HEK293 (cell line): ENCODE measurements around the gene PKLR.
A peak's percentile ranks its signal among the peaks of the same experiment; 100 is the strongest.

ENCODE experiments used
- HOXD13 ChIP-seq: sonication (generic); formaldehyde crosslinking; IDR thresholded peaks from 2 replicates; pipeline ENCODE4 v1.8.0; 2022; ENCODE audit warnings: missing genetic modification reagents, borderline replicate concordance
- IKZF3 ChIP-seq: fragments of 450-650 bp; IDR thresholded peaks from 2 replicates; pipeline ENCODE4 v1.5.0; 2018; ENCODE audit warnings: missing biosample characterization, mild to moderate bottlenecking, missing genetic modification characterization, moderate library complexity
- RBAK ChIP-seq: fragments of 450-650 bp; formaldehyde crosslinking; IDR thresholded peaks from 2 replicates; pipeline ENCODE4 v1.5.1; 2016; ENCODE audit warnings: missing biosample characterization, missing genetic modification characterization
- ZBTB1 ChIP-seq: fragments of 450-650 bp; formaldehyde crosslinking; IDR thresholded peaks from 2 replicates; pipeline ENCODE4 v1.5.1; 2016; ENCODE audit warnings: missing biosample characterization, missing genetic modification characterization
- ZBTB7A ChIP-seq: fragments of 450-650 bp; formaldehyde crosslinking; IDR thresholded peaks from 2 replicates; pipeline ENCODE4 v1.5.1; 2016; ENCODE audit warnings: low read depth, missing biosample characterization, missing genetic modification characterization
- ZIC2 ChIP-seq: fragments of 450-650 bp; formaldehyde crosslinking; IDR thresholded peaks from 2 replicates; pipeline ENCODE4 v1.5.1; 2016; ENCODE audit warnings: missing biosample characterization, missing genetic modification characterization
- ZNF48 ChIP-seq: fragments of 450-650 bp; formaldehyde crosslinking; IDR thresholded peaks from 2 replicates; pipeline ENCODE4 v1.5.1; 2016; ENCODE audit warnings: missing biosample characterization, missing genetic modification characterization
- ZNF510 ChIP-seq: fragments of 450-650 bp; formaldehyde crosslinking; IDR thresholded peaks from 2 replicates; pipeline ENCODE4 v1.5.1; 2018; ENCODE audit warnings: mild to moderate bottlenecking, missing genetic modification characterization, missing biosample characterization; ENCODE audit not compliant: insufficient replicate concordance
- ZNF600 ChIP-seq: fragments of 450-650 bp; formaldehyde crosslinking; IDR thresholded peaks from 2 replicates; pipeline ENCODE4 v1.5.1; 2016; ENCODE audit warnings: missing biosample characterization, missing genetic modification characterization
- ZNF626 ChIP-seq: fragments of 450-650 bp; sonication (Bioruptor Pico); formaldehyde crosslinking; IDR thresholded peaks from 2 replicates; pipeline ENCODE4 v1.5.1; 2018; ENCODE audit warnings: missing biosample characterization, missing genetic modification characterization, inconsistent platforms
- ZSCAN16 ChIP-seq: fragments of 450-650 bp; formaldehyde crosslinking; IDR thresholded peaks from 2 replicates; pipeline ENCODE4 v1.5.1; 2016; ENCODE audit warnings: missing biosample characterization, missing genetic modification characterization
- TF ChIP-seq, protein P1 (sequence below): fragments of 450-650 bp; formaldehyde crosslinking; IDR thresholded peaks from 2 replicates; pipeline ENCODE4 v1.5.1; 2016; ENCODE audit warnings: missing biosample characterization, missing genetic modification characterization, borderline replicate concordance
- TF ChIP-seq, protein P2 (sequence below): fragments of 450-650 bp; formaldehyde crosslinking; IDR thresholded peaks from 2 replicates; pipeline ENCODE4 v1.5.1; 2016; ENCODE audit warnings: missing biosample characterization, missing genetic modification characterization
- TF ChIP-seq, protein P3 (sequence below): fragments of 450-650 bp; formaldehyde crosslinking; IDR thresholded peaks from 2 replicates; pipeline ENCODE4 v1.5.1; 2016; ENCODE audit warnings: missing biosample characterization, missing genetic modification characterization
- TF ChIP-seq, protein P4 (sequence below): fragments of 450-650 bp; formaldehyde crosslinking; conservative IDR thresholded peaks from 2 replicates; pipeline ENCODE4 v1.5.1; 2016; ENCODE audit warnings: low read depth, missing biosample characterization, missing genetic modification characterization

Gene PKLR

DNA sequence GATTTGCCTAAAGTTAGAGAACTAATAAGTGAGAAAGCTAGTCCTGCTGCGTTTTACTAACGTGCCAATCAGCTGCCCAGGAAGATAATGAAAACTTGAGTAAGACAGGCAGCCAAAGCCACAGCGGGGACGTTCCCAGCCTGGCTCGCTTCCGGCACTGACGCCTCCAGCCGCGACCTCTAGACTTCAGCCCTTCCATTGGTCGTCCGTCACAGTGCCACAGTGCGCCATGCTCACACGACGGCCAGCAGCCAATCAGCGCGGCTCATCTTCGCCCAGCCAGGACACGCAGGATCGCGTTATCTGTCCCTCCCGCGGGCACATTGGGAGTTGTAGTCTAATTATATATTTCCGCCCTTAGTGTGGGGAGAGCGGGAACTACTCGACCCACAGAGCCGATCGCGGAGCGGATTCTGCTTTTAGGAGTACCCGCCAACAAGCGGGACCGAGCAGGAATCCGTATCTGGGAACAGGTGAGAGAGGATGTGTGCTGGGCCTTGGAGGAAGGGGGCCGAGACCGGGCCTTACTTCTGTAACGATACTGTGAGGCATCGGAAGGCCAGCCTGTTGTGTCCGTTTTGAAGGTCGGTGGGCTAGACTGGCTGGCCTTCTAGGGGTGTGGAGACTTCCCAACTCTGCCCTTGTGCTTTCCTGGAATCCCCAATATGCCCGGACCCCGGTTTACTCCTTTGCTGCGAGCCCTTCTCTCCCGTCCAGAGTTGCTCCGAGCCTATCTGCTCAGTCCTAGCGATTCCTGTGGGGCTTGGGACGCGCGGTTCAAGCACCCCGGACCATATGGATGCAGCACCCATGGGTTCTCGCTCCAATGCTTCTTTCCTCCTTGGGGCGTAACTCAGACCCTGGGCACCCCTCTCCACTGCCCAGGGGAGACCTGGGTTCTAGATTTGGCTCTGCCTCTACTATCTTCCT is 7.5 kb upstream of the PKLR start, which contains the start of gene FDPS (continued):
- no peak for TF ChIP-seq HOXD13 (CRISPR knock-in tag)
- TF ChIP-seq ZIC2 (tag by site-specific recombination): peak; percentile 79
- no peak for TF ChIP-seq ZBTB1 (tag by site-specific recombination)
- peak; percentile 42; the same call in 1 of the 2 replicates for TF ChIP-seq ZBTB7A (tag by site-specific recombination)
- no peak for TF ChIP-seq ZNF510 (tag by site-specific recombination)
- TF ChIP-seq RBAK: no peak
- TF ChIP-seq, protein P1, sequence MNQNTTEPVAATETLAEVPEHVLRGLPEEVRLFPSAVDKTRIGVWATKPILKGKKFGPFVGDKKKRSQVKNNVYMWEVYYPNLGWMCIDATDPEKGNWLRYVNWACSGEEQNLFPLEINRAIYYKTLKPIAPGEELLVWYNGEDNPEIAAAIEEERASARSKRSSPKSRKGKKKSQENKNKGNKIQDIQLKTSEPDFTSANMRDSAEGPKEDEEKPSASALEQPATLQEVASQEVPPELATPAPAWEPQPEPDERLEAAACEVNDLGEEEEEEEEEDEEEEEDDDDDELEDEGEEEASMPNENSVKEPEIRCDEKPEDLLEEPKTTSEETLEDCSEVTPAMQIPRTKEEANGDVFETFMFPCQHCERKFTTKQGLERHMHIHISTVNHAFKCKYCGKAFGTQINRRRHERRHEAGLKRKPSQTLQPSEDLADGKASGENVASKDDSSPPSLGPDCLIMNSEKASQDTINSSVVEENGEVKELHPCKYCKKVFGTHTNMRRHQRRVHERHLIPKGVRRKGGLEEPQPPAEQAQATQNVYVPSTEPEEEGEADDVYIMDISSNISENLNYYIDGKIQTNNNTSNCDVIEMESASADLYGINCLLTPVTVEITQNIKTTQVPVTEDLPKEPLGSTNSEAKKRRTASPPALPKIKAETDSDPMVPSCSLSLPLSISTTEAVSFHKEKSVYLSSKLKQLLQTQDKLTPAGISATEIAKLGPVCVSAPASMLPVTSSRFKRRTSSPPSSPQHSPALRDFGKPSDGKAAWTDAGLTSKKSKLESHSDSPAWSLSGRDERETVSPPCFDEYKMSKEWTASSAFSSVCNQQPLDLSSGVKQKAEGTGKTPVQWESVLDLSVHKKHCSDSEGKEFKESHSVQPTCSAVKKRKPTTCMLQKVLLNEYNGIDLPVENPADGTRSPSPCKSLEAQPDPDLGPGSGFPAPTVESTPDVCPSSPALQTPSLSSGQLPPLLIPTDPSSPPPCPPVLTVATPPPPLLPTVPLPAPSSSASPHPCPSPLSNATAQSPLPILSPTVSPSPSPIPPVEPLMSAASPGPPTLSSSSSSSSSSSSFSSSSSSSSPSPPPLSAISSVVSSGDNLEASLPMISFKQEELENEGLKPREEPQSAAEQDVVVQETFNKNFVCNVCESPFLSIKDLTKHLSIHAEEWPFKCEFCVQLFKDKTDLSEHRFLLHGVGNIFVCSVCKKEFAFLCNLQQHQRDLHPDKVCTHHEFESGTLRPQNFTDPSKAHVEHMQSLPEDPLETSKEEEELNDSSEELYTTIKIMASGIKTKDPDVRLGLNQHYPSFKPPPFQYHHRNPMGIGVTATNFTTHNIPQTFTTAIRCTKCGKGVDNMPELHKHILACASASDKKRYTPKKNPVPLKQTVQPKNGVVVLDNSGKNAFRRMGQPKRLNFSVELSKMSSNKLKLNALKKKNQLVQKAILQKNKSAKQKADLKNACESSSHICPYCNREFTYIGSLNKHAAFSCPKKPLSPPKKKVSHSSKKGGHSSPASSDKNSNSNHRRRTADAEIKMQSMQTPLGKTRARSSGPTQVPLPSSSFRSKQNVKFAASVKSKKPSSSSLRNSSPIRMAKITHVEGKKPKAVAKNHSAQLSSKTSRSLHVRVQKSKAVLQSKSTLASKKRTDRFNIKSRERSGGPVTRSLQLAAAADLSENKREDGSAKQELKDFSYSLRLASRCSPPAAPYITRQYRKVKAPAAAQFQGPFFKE (tag by site-specific recombination): no peak
- TF ChIP-seq, protein P2, sequence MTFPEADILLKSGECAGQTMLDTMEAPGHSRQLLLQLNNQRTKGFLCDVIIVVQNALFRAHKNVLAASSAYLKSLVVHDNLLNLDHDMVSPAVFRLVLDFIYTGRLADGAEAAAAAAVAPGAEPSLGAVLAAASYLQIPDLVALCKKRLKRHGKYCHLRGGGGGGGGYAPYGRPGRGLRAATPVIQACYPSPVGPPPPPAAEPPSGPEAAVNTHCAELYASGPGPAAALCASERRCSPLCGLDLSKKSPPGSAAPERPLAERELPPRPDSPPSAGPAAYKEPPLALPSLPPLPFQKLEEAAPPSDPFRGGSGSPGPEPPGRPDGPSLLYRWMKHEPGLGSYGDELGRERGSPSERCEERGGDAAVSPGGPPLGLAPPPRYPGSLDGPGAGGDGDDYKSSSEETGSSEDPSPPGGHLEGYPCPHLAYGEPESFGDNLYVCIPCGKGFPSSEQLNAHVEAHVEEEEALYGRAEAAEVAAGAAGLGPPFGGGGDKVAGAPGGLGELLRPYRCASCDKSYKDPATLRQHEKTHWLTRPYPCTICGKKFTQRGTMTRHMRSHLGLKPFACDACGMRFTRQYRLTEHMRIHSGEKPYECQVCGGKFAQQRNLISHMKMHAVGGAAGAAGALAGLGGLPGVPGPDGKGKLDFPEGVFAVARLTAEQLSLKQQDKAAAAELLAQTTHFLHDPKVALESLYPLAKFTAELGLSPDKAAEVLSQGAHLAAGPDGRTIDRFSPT: no peak; the same call in none of the 2 replicates
- TF ChIP-seq, protein P3, sequence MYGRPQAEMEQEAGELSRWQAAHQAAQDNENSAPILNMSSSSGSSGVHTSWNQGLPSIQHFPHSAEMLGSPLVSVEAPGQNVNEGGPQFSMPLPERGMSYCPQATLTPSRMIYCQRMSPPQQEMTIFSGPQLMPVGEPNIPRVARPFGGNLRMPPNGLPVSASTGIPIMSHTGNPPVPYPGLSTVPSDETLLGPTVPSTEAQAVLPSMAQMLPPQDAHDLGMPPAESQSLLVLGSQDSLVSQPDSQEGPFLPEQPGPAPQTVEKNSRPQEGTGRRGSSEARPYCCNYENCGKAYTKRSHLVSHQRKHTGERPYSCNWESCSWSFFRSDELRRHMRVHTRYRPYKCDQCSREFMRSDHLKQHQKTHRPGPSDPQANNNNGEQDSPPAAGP (tag by site-specific recombination): no peak; the same call in 1 of the 2 replicates
- 0 out of 2 replicates have a peak, but pooled peaks have one; percentile 44 for TF ChIP-seq IKZF3 (tag by site-specific recombination)
- TF ChIP-seq ZSCAN16 (tag by site-specific recombination): no peak
- TF ChIP-seq ZNF48 (tag by site-specific recombination): no peak
- no peak; the same call in 1 of the 2 replicates for TF ChIP-seq ZNF600 (tag by site-specific recombination)
- TF ChIP-seq ZNF626 (tag by site-specific recombination): no peak
- TF ChIP-seq, protein P4, sequence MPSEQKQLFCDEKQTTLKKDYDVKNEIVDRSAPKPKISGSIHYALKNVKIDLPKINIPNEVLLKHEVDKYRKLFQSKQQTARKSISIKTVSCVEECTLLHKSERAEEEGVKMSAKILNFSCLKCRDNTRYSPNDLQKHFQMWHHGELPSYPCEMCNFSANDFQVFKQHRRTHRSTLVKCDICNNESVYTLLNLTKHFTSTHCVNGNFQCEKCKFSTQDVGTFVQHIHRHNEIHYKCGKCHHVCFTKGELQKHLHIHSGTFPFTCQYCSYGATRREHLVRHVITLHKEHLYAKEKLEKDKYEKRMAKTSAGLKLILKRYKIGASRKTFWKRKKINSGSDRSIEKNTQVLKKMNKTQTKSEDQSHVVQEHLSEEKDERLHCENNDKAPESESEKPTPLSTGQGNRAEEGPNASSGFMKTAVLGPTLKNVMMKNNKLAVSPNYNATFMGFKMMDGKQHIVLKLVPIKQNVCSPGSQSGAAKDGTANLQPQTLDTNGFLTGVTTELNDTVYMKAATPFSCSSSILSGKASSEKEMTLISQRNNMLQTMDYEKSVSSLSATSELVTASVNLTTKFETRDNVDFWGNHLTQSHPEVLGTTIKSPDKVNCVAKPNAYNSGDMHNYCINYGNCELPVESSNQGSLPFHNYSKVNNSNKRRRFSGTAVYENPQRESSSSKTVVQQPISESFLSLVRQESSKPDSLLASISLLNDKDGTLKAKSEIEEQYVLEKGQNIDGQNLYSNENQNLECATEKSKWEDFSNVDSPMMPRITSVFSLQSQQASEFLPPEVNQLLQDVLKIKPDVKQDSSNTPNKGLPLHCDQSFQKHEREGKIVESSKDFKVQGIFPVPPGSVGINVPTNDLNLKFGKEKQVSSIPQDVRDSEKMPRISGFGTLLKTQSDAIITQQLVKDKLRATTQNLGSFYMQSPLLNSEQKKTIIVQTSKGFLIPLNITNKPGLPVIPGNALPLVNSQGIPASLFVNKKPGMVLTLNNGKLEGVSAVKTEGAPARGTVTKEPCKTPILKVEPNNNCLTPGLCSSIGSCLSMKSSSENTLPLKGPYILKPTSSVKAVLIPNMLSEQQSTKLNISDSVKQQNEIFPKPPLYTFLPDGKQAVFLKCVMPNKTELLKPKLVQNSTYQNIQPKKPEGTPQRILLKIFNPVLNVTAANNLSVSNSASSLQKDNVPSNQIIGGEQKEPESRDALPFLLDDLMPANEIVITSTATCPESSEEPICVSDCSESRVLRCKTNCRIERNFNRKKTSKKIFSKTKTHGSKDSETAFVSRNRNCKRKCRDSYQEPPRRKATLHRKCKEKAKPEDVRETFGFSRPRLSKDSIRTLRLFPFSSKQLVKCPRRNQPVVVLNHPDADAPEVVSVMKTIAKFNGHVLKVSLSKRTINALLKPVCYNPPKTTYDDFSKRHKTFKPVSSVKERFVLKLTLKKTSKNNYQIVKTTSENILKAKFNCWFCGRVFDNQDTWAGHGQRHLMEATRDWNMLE (tag by site-specific recombination): peak; percentile 40; the same call in 1 of the 2 replicates
